WTC11 (cell line): ENCODE results near the gene SMAP2. TPM values are rescaled to one million over a fixed set of nuclear protein-coding genes. Genes with fewer than 3 reads are reported as not detected.

Experiments used
- ATAC-seq: fragments of 200-7000 bp; cut with Tn5 transposase; 2 replicates; pipeline ENCODE4 v1.10.0; 2021; ENCODE audit warnings: mild to moderate bottlenecking, moderate library complexity
- CTCF ChIA-PET: fragments of 300-600 bp; sonication (Branson Sonifier 250); formaldehyde crosslinking; loops from one replicate; lab custom pipeline; 2021; ENCODE audit warnings: antibody characterized with exemption; lab: Charles Lee
- POLR2A ChIA-PET: fragments of 350-600 bp; sonication (Branson Sonifier 250); formaldehyde crosslinking; loops from one replicate; lab custom pipeline; 2021; ENCODE audit warnings: antibody characterized with exemption; lab: Charles Lee
- DNase-seq: peaks from one replicate; pipeline ENCODE4 v3.0.0; 2021; ENCODE audit warnings: low spot score
- H3K27ac Mint-ChIP-seq: 2 replicates; pipeline ENCODE4 v1.8.0; 2021; ENCODE audit warnings: mixed read lengths
- H3K27me3 Mint-ChIP-seq: 2 replicates; pipeline ENCODE4 v1.8.0; 2021; ENCODE audit warnings: low read depth, mild to moderate bottlenecking, moderate library complexity, mixed read lengths
- H3K36me3 Mint-ChIP-seq: 2 replicates; pipeline ENCODE4 v1.8.0; 2021; ENCODE audit warnings: mixed read lengths
- H3K4me1 Mint-ChIP-seq: 2 replicates; pipeline ENCODE4 v1.8.0; 2022; ENCODE audit warnings: mixed read lengths
- H3K4me3 Mint-ChIP-seq: 2 replicates; pipeline ENCODE4 v1.8.0; 2021; ENCODE audit warnings: mild to moderate bottlenecking, moderate library complexity, mixed read lengths
- H3K9me3 Mint-ChIP-seq: 2 replicates; pipeline ENCODE4 v1.8.0; 2021; ENCODE audit warnings: mixed read lengths
- ATF3 ChIP-seq: sonication (generic); formaldehyde crosslinking; conservative IDR thresholded peaks from 2 replicates; pipeline ENCODE4 v1.8.1; 2022; ENCODE audit warnings: mild to moderate bottlenecking, missing genetic modification reagents
- ESRRA ChIP-seq: sonication (generic); formaldehyde crosslinking; IDR thresholded peaks from 2 replicates; pipeline ENCODE4 v1.8.1; 2022; ENCODE audit warnings: mild to moderate bottlenecking, missing genetic modification reagents, borderline replicate concordance
- FOXK1 ChIP-seq: sonication (generic); formaldehyde crosslinking; IDR thresholded peaks from 2 replicates; pipeline ENCODE4 v1.8.0; 2022; ENCODE audit warnings: mild to moderate bottlenecking, moderate library complexity, missing genetic modification reagents
- FOXP1 ChIP-seq: sonication (generic); formaldehyde crosslinking; IDR thresholded peaks from 2 replicates; pipeline ENCODE4 v1.8.0; 2022; ENCODE audit warnings: missing genetic modification reagents, mild to moderate bottlenecking, moderate library complexity, borderline replicate concordance
- IRF1 ChIP-seq: sonication (generic); formaldehyde crosslinking; IDR thresholded peaks from 2 replicates; pipeline ENCODE4 v1.8.0; 2023; ENCODE audit warnings: missing genetic modification reagents
- IRF2 ChIP-seq: sonication (generic); formaldehyde crosslinking; IDR thresholded peaks from 2 replicates; pipeline ENCODE4 v1.8.0; 2022; ENCODE audit warnings: low read depth, missing genetic modification reagents, borderline replicate concordance
- KAT7 ChIP-seq: sonication (generic); formaldehyde crosslinking; IDR thresholded peaks from 2 replicates; pipeline ENCODE4 v1.8.1; 2023; ENCODE audit warnings: missing genetic modification reagents, mild to moderate bottlenecking, borderline replicate concordance
- MYBL2 ChIP-seq: sonication (generic); formaldehyde crosslinking; IDR thresholded peaks from 2 replicates; pipeline ENCODE4 v1.8.1; 2023; ENCODE audit warnings: mild to moderate bottlenecking, moderate library complexity, missing genetic modification reagents
- SOX15 ChIP-seq: fragments of 250-450 bp; sonication (Bioruptor Pico); IDR thresholded peaks from 2 replicates; pipeline ENCODE4 v1.9.0; 2021; ENCODE audit warnings: mild to moderate bottlenecking
- TP53 ChIP-seq: sonication (generic); formaldehyde crosslinking; IDR thresholded peaks from 2 replicates; pipeline ENCODE4 v1.8.1; 2023; ENCODE audit warnings: mild to moderate bottlenecking, missing genetic modification reagents
- USF1 ChIP-seq: sonication (generic); formaldehyde crosslinking; IDR thresholded peaks from 2 replicates; pipeline ENCODE4 v1.8.0; 2022; ENCODE audit warnings: mild to moderate bottlenecking, missing genetic modification reagents
- ZNF121 ChIP-seq: sonication (generic); formaldehyde crosslinking; IDR thresholded peaks from 2 replicates; pipeline ENCODE4 v1.8.0; 2023; ENCODE audit warnings: missing genetic modification reagents
- ZNF396 ChIP-seq: fragments of 250-450 bp; sonication (Bioruptor Pico); IDR thresholded peaks from 2 replicates; pipeline ENCODE4 v1.8.0; 2021; ENCODE audit warnings: mild to moderate bottlenecking, moderate library complexity, borderline replicate concordance
- ZNF425 ChIP-seq: fragments of 250-450 bp; sonication (Bioruptor Pico); conservative IDR thresholded peaks from 2 replicates; pipeline ENCODE4 v1.9.0; 2021; ENCODE audit warnings: mild to moderate bottlenecking
- ZNF671 ChIP-seq: fragments of 250-450 bp; sonication (Bioruptor Pico); IDR thresholded peaks from 2 replicates; pipeline ENCODE4 v1.8.0; 2021; ENCODE audit warnings: mild to moderate bottlenecking
- total RNA-seq: library from RNA; stranded (reverse); gene quantifications from 3 replicates; pipeline ENCODE4 v1.2.3, GENCODE V29; 2021
- TF ChIP-seq, protein P1 (sequence below): fragments of 250-450 bp; sonication (Bioruptor Pico); IDR thresholded peaks from 2 replicates; pipeline ENCODE4 v1.9.0; 2021; ENCODE audit warnings: mild to moderate bottlenecking
- TF ChIP-seq, protein P2 (sequence below): sonication (generic); formaldehyde crosslinking; IDR thresholded peaks from 2 replicates; pipeline ENCODE4 v1.8.0; 2022; ENCODE audit warnings: mild to moderate bottlenecking, missing genetic modification reagents
- TF ChIP-seq, protein P3 (sequence below): sonication (generic); formaldehyde crosslinking; IDR thresholded peaks from 2 replicates; pipeline ENCODE4 v1.8.1; 2023; ENCODE audit warnings: mild to moderate bottlenecking, missing genetic modification reagents, moderate library complexity
- TF ChIP-seq, protein P4 (sequence below): fragments of 250-450 bp; sonication (Bioruptor Pico); IDR thresholded peaks from 2 replicates; pipeline ENCODE4 v1.9.0; 2021; ENCODE audit warnings: mild to moderate bottlenecking, borderline replicate concordance

SMAP2 gene
- total RNA-seq, 1 experiment from 2014 or later: 4.9 TPM

DNA sequence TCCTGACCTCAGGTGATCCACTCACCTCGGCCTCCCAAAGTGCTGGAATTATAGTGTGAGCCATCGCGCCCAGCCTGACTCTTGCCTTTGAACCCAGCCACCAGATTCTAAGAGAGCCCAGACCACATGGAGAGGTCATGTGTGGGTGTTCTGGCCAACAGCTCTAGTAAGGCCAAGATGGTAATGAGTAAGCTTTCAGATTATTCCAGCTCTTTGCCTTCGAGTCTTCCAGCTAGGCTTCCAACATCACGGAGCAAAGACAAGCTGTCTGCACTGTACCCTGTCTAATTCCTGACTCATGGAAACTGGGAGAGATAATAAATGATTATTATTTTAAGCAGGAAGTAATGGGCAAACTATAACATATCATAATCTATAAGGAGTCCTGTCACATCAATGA, 61.9 kb downstream of the SMAP2 start (continued):
- TF ChIP-seq, protein P1, sequence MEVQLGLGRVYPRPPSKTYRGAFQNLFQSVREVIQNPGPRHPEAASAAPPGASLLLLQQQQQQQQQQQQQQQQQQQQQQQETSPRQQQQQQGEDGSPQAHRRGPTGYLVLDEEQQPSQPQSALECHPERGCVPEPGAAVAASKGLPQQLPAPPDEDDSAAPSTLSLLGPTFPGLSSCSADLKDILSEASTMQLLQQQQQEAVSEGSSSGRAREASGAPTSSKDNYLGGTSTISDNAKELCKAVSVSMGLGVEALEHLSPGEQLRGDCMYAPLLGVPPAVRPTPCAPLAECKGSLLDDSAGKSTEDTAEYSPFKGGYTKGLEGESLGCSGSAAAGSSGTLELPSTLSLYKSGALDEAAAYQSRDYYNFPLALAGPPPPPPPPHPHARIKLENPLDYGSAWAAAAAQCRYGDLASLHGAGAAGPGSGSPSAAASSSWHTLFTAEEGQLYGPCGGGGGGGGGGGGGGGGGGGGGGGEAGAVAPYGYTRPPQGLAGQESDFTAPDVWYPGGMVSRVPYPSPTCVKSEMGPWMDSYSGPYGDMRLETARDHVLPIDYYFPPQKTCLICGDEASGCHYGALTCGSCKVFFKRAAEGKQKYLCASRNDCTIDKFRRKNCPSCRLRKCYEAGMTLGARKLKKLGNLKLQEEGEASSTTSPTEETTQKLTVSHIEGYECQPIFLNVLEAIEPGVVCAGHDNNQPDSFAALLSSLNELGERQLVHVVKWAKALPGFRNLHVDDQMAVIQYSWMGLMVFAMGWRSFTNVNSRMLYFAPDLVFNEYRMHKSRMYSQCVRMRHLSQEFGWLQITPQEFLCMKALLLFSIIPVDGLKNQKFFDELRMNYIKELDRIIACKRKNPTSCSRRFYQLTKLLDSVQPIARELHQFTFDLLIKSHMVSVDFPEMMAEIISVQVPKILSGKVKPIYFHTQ (CRISPR knock-in tag): no peak
- no peak for TF ChIP-seq FOXP1 (CRISPR knock-in tag)
- TF ChIP-seq SOX15 (CRISPR knock-in tag): no peak
- no peak for TF ChIP-seq ZNF396
- no peak for TF ChIP-seq ZNF425 (CRISPR knock-in tag)
- no peak for TF ChIP-seq ESRRA (CRISPR knock-in tag)
- no peak for TF ChIP-seq ATF3 (CRISPR knock-in tag)
- TF ChIP-seq ZNF671 (CRISPR knock-in tag): no peak
- TF ChIP-seq USF1 (CRISPR knock-in tag): no peak
- TF ChIP-seq IRF2: no peak
- TF ChIP-seq, protein P2, sequence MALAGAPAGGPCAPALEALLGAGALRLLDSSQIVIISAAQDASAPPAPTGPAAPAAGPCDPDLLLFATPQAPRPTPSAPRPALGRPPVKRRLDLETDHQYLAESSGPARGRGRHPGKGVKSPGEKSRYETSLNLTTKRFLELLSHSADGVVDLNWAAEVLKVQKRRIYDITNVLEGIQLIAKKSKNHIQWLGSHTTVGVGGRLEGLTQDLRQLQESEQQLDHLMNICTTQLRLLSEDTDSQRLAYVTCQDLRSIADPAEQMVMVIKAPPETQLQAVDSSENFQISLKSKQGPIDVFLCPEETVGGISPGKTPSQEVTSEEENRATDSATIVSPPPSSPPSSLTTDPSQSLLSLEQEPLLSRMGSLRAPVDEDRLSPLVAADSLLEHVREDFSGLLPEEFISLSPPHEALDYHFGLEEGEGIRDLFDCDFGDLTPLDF (CRISPR knock-in tag): no peak

DNA sequence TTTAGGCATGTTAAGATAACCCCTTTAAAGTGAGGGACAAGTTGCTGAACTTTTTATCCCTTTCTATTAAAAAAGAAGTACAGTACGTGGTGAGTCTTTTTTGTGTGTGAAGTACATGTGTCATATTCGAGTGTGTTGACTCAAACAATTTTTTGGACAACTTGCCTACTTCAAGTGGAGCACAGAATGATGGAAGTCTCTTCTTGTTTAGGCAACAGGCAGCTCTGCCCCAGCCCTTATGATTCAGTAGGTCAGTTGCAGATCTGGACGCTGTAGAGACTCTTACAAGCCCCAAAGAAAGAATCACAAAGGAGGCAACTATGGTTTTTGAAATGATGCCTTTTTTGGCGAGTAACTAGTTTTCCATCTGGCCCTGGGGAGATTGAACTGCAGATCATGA, 62.3 kb downstream of the SMAP2 start:
- Mint-ChIP-seq H3K4me3 (no peak overlapping the region), H3K27ac (no peak overlapping the region), H3K36me3 (no peaks in the 10 kb centered on the region), H3K9me3 (no peaks in the 10 kb centered on the region), H3K4me1 (no peaks in the 10 kb centered on the region), H3K27me3 (peaks cover 4% of the 10 kb centered on the region; the same call in 1 of the 2 replicates)
- ChIA-PET CTCF (interaction anchor here (0.7 to 1.0 kb wide), 3 partner anchors 62 to 100 kb away, joined by 3 read pairs; partner anchors contain the start of gene SMAP2), POLR2A (no interaction called here)
- DNase-seq (no peak), ATAC-seq (no peak)
- TF ChIP-seq, protein P3, sequence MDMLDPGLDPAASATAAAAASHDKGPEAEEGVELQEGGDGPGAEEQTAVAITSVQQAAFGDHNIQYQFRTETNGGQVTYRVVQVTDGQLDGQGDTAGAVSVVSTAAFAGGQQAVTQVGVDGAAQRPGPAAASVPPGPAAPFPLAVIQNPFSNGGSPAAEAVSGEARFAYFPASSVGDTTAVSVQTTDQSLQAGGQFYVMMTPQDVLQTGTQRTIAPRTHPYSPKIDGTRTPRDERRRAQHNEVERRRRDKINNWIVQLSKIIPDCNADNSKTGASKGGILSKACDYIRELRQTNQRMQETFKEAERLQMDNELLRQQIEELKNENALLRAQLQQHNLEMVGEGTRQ: no peak
- TF ChIP-seq ZNF396 (no peak), ATF3 (CRISPR knock-in tag) (no peak), TP53 (CRISPR knock-in tag) (no peak), FOXK1 (CRISPR knock-in tag) (no peak), IRF1 (CRISPR knock-in tag) (no peak), MYBL2 (CRISPR knock-in tag) (no peak), ZNF121 (CRISPR knock-in tag) (no peak), KAT7 (CRISPR knock-in tag) (no peak)
- TF ChIP-seq, protein P1 (CRISPR knock-in tag): no peak
- TF ChIP-seq, protein P4, sequence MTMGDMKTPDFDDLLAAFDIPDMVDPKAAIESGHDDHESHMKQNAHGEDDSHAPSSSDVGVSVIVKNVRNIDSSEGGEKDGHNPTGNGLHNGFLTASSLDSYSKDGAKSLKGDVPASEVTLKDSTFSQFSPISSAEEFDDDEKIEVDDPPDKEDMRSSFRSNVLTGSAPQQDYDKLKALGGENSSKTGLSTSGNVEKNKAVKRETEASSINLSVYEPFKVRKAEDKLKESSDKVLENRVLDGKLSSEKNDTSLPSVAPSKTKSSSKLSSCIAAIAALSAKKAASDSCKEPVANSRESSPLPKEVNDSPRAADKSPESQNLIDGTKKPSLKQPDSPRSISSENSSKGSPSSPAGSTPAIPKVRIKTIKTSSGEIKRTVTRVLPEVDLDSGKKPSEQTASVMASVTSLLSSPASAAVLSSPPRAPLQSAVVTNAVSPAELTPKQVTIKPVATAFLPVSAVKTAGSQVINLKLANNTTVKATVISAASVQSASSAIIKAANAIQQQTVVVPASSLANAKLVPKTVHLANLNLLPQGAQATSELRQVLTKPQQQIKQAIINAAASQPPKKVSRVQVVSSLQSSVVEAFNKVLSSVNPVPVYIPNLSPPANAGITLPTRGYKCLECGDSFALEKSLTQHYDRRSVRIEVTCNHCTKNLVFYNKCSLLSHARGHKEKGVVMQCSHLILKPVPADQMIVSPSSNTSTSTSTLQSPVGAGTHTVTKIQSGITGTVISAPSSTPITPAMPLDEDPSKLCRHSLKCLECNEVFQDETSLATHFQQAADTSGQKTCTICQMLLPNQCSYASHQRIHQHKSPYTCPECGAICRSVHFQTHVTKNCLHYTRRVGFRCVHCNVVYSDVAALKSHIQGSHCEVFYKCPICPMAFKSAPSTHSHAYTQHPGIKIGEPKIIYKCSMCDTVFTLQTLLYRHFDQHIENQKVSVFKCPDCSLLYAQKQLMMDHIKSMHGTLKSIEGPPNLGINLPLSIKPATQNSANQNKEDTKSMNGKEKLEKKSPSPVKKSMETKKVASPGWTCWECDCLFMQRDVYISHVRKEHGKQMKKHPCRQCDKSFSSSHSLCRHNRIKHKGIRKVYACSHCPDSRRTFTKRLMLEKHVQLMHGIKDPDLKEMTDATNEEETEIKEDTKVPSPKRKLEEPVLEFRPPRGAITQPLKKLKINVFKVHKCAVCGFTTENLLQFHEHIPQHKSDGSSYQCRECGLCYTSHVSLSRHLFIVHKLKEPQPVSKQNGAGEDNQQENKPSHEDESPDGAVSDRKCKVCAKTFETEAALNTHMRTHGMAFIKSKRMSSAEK (CRISPR knock-in tag): no peak
